Stimulated activated CD8-positive, alpha-beta memory T cell treated with anti-CD3 and anti-CD28 coated beads, Interleukin-2, amount 100 ng/mL, for 1 hour (primary cell): ENCODE measurements around the gene FARS2.

Experiments used
- DNase-seq, 2 donors: peaks; one replicate each; pipeline ENCODE4 v3.0.0-alpha.2; 2020; ENCODE audit warnings: low read depth in 2 of 2

Gene FARS2

DNA sequence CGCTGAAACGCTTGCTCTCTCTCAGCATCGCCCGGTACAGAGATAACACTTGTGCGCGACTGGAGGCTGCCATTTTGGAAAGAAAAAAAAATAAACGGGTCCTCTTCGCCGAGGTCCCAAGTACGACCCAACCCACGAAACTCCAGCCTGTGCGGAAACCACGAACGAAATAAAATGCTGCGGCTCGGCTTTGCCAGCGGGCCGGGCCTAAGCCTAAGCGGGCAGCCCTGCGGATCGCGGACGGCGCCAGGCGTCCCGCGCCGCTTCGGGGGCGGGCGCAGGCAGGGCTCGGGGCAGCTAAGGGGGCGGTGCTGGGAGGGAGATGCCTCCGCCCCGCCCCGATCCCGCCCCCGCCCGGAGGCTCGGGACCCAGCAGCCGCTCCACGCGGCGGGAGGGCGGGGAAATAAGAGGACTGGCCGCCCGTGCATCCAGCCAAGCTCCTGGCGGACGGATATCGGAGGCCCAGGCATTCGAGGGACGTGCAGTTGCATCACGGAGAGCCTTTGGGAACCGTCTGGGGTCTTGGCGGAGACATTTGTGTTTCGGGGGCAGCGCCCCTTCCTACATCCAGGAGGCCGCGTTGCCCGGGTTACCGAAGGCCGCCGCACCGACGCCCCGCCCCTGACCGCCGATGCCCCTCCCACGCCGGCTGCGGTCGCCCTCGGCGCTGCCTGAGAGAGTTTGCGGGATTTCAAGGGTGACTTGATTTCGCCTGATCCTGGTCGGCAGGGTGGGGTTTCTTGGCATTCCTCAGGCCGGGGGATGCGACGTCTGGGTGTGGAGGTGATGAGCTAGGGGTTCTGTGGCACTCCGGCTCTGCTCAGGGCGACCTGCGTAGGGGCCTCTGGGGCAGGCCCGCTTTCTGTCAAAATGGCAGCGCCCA, at the start of gene FARS2, which contains the start of gene LYRM4:
TSS of gene FARS2 (plus strand) at position 853 of the 884 bp plus-strand sequence.
TSS of gene LYRM4 (minus strand) at position 290 of the 884 bp plus-strand sequence. CDS start at position 73, 217 bp downstream.
- DNase-seq, result peak; percentile 79 to 84

DNA sequence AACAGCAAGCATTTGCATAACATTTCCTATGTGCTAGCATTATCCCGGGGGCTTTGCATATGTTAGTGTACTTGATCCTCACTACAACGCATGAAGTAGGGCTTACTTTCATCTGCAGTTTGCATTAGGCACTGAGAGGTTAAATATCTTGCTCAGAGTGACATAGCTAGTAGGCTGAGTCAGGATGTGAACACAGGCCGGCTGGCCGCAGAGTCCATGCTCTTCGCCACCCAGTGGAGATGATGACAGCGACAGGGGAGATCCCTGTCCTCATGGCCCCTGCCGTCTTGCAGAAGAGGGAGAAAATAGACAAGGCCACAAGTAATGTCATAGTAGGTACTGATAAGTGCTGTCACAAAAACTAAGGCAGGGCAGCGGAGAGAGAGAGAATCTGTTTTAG, 47.5 kb upstream of the FARS2 start:
- no peak for DNase-seq

DNA sequence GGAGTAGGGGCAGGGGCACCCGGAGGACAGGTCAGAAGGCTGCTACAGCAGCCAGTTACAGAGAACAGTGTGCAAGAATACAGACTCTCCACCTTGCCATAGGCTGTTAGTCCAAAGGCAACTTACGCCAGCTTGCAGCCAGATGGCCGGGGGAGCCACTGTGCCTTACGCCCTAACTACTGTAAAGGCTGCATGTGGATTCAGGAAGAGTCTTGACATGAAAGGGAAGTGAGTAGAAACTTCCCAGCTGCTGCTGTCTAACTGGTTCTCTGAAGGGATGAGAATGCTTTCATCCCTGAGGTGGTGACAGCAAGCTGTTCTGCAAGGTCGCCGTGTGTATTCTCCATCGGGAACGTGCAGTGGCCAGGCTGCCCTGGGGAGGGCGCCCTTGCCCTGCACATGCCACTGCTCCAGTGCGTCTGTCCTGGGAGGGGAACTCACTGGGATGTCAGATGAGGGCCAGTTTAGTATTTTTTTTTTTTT, 46.7 kb upstream of the FARS2 start:
- DNase-seq, result no peak

DNA sequence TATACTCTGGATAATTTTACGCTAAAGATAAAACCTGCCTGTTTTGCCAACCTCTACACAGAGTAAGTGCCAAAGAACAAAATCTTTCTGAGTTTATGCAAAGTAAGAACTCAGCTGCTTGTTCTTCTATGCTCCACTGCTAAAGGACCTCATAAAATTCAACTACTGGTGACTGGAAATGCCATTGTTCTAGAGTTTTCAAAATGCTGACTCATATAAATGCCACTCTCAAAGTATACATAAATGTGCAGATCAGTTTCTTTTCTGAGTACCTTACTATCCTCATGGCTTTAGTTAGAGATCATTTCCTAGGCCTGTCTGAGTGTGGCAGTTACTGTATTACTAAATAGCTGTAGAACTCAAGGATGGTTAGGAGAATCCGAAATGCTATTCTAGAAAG, 46.2 kb upstream of the FARS2 start:
- DNase-seq, result no peak

DNA sequence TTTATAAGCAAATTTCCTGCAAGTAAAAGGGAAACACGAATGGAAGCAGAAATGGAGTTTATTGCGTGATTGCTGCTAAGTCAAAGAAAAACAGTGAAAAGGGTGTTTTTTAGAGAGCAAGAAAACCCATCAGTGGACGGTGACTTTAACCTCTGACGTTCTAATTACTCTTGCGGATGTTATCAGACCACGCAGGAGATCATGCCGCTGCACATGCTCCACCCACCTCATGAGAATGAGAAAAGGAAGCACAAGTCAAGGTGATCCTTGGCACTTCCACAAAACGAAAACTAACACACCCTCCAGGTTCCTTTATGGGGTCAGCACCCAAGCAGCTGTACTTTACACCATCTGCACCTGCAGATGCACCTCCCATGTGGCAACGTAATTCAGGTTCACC, 45.5 kb upstream of the FARS2 start:
- no peak for DNase-seq

DNA sequence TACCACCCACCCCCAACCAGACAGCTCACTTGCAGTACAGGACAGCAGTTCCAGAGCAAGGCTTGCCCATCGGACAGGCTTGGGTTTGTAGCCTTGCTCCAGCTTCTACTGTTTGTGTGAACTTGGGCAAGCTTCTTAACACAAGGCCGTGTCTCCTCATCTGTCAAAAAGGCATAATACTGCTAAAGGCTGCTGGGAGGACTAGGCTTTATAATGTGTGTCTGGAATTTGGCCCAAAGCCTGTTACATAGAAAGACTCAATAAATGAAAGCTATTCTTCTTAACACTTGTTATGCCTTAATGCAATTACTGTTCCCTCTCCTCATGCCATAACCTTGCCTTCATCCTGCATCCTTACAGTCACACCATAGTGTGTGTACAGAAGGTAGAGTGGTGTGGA, 44.0 kb upstream of the FARS2 start:
- DNase-seq, result no peak

DNA sequence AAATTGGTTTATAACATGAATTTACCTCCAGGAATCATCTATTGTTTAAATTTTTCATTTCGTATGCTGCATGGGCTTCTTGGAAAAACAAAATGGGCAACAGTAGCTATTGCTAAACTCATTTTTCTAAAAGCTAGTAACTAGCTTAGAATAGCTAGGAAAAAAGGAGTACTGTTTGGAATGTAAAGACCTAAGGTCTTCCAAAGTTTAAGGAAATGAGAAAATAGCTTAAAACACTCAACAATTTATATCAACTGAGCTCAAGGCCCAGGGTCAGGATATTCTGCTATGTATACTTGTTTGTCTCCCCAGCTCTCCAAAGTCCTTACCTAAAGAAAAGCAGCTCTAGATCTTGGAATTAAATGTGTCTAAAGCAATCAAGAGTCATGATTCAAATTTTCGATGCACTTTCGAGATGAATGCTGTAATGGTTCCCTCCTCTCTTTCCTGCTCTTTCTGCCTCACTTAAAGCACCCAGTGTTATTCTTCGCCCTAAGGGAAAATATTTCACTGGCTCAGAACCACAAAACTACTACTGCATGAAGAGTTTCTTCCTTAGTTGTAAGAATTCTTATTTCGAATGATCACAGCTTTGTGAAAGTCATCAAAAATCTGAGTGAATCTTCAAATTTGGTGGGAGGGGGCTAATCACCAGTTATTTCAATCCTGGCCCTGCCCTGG, 42.2 kb upstream of the FARS2 start:
- no peak for DNase-seq

DNA sequence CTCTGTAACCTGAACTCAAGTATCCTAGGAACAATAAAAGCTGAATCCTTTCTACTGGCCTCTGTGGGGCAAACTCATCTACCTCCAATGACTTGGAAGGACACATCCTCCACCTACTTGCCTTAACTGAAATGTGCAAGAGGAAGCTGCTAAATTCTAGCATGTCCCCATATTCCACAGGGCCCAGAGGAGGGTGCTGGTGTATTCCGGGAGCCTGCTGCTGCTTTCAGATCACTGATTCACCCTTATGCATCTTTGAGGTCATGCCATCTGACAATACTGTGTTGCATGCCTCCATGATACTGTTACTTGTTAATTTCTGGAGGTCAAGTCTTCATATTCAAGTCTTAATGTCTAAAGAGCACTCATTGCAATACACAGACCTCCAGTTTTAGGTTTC, 40.9 kb upstream of the FARS2 start:
- no peak for DNase-seq

DNA sequence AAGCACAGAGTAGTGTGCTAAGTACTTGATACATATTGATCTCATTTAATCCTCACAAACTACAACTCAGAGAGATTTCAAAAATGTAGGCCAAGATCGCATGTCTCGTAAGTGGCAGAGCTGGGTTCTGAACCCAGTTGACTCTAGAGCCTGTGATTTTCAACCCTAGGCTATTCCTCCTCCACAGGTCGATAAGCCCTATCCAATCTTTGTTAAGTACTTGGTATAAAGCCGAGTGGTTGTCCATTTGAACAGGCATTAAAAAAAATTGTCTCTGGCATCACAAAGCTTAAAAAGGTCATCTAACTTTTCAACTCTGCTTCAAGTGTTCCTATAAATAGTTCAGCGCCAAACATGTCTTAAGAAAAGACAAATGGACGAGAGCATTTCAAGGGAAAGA, 38.0 kb upstream of the FARS2 start:
- no peak for DNase-seq

DNA sequence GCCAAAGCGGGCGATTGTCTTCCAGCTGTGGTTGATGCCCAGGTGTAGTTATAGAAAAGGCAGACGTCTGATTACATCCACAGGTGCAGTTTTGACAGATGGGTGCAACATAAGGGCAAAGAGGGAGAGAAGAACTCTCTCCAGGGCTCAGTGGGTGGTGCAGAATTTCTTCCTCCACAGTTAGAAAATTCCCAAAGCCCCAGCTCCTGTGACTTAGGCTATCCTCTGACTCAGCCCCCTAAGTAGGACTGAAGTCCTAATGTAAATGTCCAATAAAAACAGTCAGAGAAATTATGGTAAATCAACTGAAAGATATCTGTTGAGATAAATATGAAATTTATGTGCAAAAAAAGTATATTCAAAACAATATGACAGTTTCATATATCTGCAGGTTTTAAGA, 32.0 kb upstream of the FARS2 start:
- no peak for DNase-seq

DNA sequence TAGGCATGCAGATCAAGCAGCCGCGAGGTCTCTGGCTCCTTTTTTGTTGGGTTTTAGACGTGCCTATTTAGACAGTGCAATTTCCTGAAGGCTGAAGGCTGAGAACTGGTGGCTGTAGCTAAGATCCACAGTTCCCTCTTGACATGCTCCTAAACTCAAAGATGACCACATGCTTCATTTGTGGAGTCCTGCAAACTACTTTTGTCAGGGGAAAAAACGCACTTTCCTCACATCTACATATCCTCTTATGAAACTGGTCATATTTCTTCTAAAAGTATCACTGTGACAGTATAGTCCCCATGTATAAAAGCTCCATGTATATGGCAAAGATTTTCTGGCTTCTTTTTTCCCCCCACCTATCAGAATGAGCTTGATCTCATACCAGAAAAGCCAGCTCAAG, 31.2 kb upstream of the FARS2 start:
- DNase-seq, result no peak

DNA sequence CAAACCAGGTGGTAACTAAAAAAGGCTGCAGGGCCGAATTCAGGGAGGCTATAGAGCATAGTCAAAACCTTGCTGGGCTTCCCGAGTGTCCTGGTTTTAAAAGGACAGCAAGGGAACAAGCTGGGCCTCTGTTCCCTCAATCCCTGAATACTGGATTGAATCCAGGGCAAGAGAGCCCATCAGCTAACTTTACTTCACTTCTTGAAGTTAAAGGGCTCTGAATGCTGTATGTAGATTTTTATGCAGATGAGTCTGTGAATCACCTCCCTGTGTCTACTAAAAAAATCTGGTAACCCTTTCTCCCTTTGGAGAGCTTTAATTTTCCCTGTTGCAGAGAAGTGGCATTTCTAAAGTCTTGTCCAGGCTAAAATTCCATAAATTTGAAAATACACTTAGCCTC, 30.0 kb upstream of the FARS2 start:
- no peak for DNase-seq

DNA sequence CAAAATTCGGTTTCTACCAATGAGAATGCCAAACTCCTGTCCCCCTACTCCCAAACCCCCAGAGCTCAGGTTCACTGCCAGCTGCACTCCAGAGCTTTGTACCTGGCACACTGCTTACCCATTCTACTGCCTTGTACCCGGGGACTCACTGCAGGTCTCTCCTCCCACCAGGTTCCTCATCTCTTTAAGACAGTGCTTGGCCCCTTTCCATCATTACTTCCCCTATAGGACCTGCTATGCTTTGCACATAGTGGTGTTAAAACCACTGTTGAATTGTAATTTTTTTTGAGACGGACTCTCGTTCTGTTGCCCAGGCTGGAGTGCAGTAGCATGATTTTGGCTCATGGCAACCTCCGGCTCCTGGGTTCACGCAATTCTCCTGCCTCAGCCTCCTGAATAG, 26.4 kb upstream of the FARS2 start:
- DNase-seq, result no peak

DNA sequence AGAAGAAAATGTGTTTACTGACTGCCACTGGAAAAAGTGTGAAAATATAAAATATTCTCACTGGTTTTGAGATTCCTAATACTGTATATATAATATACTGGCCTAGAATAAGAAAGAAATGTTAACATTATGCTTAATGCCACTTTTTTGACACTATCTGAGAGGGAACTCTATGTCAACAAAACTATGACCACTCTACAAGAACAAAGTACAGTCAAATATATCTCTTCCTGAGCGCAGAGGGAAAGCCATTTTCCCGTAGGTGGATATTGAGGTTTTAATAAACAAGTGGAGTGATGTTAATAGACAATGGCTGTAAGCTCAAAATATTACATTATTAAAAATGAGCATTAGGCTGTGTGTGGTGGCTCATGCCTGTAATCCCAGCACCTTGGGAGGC, 25.5 kb upstream of the FARS2 start:
- no peak for DNase-seq

DNA sequence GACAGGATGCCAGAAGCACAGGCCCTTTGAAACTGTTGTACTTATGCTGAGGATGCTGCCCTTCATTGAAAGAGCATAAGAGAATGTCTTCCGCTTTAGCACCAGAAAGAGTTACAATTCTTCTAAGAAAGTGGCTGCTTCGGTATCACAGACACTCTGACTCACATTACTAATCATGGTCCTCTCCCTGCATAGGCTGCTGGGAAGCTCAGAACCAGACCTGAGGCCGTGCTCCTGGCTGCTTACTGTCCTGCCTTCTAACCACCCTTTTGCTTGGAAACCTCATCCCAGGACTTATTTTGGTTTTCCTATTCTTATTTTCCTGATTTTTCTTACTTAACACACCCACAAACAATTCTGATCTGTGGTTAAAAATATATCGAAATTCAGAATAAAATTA, 23.5 kb upstream of the FARS2 start:
- no peak for DNase-seq

DNA sequence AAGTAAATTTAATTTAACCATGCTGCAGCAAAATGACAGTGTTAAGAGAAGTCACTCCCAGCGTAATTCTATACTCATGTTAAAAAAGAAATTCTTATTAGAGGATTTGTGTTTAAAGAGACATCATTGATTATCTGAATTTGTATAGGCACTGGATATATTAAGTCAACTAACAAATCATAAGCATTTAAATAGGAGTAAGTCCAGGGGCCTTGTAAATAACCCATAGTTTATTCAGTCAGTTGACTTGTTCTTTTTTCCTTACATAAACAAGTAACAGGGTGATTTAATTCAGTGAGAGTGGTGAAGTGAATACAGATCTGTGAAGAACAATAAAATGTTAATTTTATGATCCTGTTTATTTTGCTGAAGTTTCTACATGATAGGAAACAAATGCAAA, 23.0 kb upstream of the FARS2 start:
- no peak for DNase-seq

DNA sequence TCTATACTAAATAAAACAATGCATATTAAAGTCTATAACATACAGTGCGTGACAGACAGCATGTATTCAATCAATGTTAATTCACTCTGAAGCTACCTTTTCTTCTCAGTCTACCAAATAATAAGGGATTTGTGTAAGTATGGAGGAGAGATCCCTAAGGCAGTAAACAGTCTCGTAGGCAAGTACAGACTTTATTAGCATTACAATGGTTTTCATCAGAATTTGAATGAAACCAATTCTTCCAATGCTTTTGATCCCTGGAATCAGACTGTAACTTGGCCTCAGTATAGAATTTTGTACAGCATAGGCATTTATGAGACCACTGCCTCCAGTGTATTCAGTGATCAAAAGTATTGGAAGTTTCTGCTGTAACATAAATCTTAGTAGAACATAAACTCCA, 20.1 kb upstream of the FARS2 start:
- DNase-seq, result no peak

DNA sequence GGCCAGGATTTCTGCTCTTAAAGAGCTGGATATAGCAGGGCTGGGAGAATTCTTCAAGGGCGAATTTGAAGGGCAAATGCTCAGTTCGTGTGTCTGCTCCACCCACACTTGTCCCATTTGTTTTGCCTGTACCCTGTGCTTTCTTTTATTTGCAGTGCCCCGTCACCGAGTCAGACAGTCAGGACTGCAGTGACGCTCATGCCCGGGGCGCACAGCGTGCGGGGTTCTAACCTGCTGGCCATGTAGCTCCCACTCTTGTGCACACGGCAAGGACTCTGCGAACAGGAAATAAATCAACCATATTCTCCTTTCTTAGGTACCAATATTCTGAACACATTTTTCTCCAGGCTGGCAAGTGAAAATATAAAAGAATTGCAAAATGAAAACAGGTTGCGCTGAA, 18.2 kb upstream of the FARS2 start:
- DNase-seq, result no peak

DNA sequence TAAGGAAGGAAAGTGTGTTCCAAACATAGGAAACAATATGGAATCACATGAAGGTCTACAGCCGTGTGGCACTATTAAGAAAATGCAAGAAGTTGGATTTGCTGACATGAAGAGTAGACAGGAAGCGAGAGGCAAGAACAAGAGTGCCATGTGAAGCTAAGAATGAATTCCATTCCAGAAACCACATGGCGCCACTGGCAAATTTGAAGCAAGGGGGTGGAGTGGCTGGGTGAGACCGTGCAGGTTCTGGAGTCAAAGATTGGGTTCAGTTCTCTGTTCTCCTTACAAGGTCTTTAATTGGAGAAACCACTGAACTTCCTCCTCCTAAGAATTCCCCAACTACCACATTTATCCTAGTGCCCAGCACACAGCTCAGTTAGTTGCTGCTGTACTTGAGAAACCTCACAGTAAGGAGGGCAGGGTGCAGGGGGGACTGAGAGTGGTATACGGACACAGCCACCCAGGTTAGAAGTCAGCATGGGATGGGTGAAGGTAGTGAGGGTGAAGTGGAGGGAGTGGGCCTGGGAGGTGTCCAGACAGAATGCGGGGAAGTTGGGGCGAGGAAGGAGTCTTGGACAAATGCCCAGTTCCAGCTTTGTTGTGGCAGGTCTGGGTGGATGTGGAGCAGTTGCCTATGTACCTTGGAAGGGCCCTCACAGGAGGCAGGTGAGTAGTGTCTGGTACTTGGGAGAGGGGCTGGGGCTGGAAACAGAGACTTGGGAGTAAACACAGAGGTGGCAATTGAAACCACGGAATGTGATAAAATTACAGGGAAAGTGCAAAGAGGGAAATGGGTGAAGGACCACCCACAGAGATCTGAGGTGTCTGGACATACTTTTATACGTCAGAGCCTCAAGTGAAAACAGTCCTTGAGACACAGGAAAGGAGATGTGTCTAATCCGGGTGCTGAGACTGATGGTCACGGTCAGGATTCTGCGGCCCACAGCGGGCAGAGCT, 14.9 kb upstream of the FARS2 start:
- DNase-seq, result no peak

DNA sequence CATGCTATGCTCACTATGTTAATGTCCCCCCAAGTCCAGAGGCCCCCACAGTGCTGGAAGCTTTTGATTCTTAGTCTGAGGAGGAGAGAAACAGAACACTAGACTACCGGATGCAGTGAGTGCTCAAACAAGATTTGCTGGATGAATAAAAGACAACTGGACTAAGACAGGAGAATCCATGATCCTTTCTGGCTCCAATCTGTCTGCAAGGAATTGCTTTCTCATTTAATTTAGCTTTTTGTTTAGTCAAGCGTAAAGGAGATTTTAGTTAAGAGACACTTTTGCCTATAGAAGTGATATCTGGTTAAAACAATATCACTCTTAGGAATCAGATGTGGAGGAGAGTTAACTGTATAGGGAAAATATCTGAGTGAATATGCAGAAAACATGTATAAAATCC, 14.1 kb upstream of the FARS2 start:
- no peak for DNase-seq

DNA sequence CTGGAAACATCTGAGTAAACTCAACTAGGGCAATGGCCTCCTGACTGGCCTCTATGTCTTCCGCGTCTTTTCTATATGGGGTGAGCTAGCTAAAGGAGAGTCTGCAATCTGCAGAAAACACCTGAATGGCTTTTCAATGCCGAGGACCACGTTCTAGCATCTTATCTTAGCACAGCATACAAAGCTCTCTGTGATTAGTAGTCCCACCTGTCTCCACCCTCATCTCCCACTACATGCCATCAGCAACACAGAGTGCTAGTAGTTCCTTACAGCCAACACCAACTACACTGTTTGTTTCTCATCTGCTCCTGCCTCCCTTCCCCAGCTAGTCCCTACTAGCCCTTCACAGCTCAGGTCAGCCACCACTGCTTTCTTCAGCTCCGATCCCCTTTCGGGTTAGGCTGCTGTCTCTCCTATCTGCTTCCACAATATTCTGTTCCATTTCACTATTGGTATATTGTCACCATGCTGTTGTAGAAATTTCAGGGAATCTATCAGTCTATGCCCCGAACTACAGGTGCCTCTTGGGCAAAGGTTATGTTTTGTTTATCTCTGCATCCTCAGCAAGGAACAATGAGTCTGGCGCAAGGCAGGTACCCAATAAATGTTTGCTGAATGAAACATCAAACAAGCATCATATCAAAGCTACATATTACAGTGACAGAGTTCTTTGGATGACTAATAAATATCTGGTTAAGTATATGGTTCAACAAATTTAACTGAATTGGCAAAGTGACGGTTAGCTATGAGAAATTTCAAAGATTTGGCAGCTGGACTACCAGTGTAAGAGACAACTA, 12.8 kb upstream of the FARS2 start:
- no peak for DNase-seq
